Measurements from ENCODE around the gene FBXO5. TPM values are rescaled to one million over a fixed set of nuclear protein-coding genes. Genes with fewer than 3 reads are reported as not detected.

FBXO5 gene
- total and polyA plus RNA-seq, 9 of the 15 experiments (the other 6 are each of a cell fraction or from before 2014, with no cell fraction given): 17.8 to 89.3 (median 62.9) TPM

DNA sequence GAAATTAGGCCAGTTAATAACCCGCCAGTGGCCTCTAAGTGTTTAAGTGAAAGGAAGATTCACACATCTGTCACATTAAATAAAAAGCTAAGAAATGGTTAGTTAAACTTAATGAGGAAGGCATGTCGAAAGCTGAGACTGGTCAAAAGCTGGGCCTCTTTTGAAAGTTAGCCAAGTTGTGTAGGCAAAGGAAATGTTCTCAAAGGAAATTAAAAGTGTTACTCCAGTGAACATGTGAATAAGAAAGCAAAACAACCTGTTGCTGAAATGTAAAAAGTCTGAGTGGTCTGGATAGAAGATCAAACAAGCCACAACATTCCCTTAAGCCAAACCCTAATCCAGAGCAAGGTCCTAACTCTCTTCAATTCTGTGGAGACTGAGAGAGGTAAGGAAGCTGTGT lies 30.6 kb upstream of the FBXO5 start:
- ChIA-PET POLR2A (interaction anchor here (1.1 kb wide), 1 partner anchor 30 kb away, joined by 4 read pairs; the partner anchor contains the start of gene FBXO5), CTCF (ENCODE audit: low intra/inter-chr PET ratio) (no interaction called here)
- Histone ChIP-seq H3K4me2 (ENCODE audit: insufficient read depth, low read length) (no peak overlapping the region), H4K20me1 (replicated peaks; ENCODE audit: control insufficient read depth, insufficient read depth, low read length) (no peaks in the 10 kb centered on the region), H3K27ac (ENCODE audit: extremely low read depth, low read depth, low read length) (no peak overlapping the region), H3K9ac (ENCODE audit: insufficient read depth in 1 of 2, low read depth in 2 of 2, low read length in 2 of 2) (no peak overlapping the region), H3K4me3 (no peak overlapping the region), H3K4me1 (replicated peaks in 1 of 2; ENCODE audit: control insufficient read depth in 2 of 2, insufficient read depth in 2 of 2, low read length in 2 of 2) (peaks cover 0 to 4% of the 10 kb centered on the region in 2 experiments; a peak in 1 of 5 replicates), H3K9me1 (ENCODE audit: control insufficient read depth, insufficient read depth, low read length) (no peaks in the 10 kb centered on the region), H3K79me2 (ENCODE audit: control insufficient read depth, insufficient read depth, low read length) (no peaks in the 10 kb centered on the region), H2AFZ (ENCODE audit: low read depth, low read length) (no peak overlapping the region), H3K27me3 (ENCODE audit: control insufficient read depth in 2 of 2, insufficient read depth in 2 of 2, low read length in 2 of 2) (no peaks in the 10 kb centered on the region), H3K9me3 (replicated peaks; ENCODE audit: control insufficient read depth, insufficient read depth, low read depth, low read length) (no peaks in the 10 kb centered on the region), H3K36me3 (ENCODE audit: control insufficient read depth, insufficient read depth, low read length) (no peaks in the 10 kb centered on the region)
- intact Hi-C loops (cut with micrococcal nuclease) (no loop called here), in situ Hi-C loops (cut with MboI) (no loop called here)
- 10% methylated on average over 2 of the region's 2 CpGs for WGBS (ENCODE audit: insufficient coverage, low coverage, missing lambda C conversion rate)
- ATAC-seq (no peak; the same call in 2 of the 3 replicates), FAIRE-seq (no peak), DNase-seq (ENCODE audit: extremely low read depth in 1 of 4, low spot score in 3 of 4) (no peak)
- BruUV-seq (replicated peaks): no TSS peak
- TF ChIP-seq, protein P1, sequence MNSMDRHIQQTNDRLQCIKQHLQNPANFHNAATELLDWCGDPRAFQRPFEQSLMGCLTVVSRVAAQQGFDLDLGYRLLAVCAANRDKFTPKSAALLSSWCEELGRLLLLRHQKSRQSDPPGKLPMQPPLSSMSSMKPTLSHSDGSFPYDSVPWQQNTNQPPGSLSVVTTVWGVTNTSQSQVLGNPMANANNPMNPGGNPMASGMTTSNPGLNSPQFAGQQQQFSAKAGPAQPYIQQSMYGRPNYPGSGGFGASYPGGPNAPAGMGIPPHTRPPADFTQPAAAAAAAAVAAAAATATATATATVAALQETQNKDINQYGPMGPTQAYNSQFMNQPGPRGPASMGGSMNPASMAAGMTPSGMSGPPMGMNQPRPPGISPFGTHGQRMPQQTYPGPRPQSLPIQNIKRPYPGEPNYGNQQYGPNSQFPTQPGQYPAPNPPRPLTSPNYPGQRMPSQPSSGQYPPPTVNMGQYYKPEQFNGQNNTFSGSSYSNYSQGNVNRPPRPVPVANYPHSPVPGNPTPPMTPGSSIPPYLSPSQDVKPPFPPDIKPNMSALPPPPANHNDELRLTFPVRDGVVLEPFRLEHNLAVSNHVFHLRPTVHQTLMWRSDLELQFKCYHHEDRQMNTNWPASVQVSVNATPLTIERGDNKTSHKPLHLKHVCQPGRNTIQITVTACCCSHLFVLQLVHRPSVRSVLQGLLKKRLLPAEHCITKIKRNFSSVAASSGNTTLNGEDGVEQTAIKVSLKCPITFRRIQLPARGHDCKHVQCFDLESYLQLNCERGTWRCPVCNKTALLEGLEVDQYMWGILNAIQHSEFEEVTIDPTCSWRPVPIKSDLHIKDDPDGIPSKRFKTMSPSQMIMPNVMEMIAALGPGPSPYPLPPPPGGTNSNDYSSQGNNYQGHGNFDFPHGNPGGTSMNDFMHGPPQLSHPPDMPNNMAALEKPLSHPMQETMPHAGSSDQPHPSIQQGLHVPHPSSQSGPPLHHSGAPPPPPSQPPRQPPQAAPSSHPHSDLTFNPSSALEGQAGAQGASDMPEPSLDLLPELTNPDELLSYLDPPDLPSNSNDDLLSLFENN (IDR thresholded peaks at IDR 0.05; ENCODE audit: low read depth in 2 of 2, low read length in 2 of 2): no peak
- TF ChIP-seq, protein P2, sequence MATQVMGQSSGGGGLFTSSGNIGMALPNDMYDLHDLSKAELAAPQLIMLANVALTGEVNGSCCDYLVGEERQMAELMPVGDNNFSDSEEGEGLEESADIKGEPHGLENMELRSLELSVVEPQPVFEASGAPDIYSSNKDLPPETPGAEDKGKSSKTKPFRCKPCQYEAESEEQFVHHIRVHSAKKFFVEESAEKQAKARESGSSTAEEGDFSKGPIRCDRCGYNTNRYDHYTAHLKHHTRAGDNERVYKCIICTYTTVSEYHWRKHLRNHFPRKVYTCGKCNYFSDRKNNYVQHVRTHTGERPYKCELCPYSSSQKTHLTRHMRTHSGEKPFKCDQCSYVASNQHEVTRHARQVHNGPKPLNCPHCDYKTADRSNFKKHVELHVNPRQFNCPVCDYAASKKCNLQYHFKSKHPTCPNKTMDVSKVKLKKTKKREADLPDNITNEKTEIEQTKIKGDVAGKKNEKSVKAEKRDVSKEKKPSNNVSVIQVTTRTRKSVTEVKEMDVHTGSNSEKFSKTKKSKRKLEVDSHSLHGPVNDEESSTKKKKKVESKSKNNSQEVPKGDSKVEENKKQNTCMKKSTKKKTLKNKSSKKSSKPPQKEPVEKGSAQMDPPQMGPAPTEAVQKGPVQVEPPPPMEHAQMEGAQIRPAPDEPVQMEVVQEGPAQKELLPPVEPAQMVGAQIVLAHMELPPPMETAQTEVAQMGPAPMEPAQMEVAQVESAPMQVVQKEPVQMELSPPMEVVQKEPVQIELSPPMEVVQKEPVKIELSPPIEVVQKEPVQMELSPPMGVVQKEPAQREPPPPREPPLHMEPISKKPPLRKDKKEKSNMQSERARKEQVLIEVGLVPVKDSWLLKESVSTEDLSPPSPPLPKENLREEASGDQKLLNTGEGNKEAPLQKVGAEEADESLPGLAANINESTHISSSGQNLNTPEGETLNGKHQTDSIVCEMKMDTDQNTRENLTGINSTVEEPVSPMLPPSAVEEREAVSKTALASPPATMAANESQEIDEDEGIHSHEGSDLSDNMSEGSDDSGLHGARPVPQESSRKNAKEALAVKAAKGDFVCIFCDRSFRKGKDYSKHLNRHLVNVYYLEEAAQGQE (IDR thresholded peaks at IDR 0.05; ENCODE audit: borderline replicate concordance): no peak
- TF ChIP-seq, protein P2 (CRISPR knock-in tag; IDR thresholded peaks at IDR 0.05; ENCODE audit: low read depth): no peak
- TF ChIP-seq, protein P3, sequence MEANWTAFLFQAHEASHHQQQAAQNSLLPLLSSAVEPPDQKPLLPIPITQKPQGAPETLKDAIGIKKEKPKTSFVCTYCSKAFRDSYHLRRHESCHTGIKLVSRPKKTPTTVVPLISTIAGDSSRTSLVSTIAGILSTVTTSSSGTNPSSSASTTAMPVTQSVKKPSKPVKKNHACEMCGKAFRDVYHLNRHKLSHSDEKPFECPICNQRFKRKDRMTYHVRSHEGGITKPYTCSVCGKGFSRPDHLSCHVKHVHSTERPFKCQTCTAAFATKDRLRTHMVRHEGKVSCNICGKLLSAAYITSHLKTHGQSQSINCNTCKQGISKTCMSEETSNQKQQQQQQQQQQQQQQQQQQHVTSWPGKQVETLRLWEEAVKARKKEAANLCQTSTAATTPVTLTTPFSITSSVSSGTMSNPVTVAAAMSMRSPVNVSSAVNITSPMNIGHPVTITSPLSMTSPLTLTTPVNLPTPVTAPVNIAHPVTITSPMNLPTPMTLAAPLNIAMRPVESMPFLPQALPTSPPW (CRISPR knock-in tag; IDR thresholded peaks at IDR 0.05): no peak
- TF ChIP-seq ESRRA (IDR thresholded peaks at IDR 0.05; ENCODE audit: borderline replicate concordance, low read depth) (no peak), ZNF507 (tag; conservative IDR thresholded peaks at IDR 0.05) (no peak), ZFX (CRISPR knock-in tag; IDR thresholded peaks at IDR 0.05) (no peak), ZNF75A (CRISPR knock-in tag; IDR thresholded peaks at IDR 0.05) (no peak), CBFA2T3 (IDR thresholded peaks at IDR 0.05) (no peak), ZSCAN32 (CRISPR knock-in tag; IDR thresholded peaks at IDR 0.05) (no peak), IRF2 (CRISPR knock-in tag; IDR thresholded peaks at IDR 0.05) (no peak)
